HG02798 (cell line): ENCODE results near the gene HES1.
A peak's percentile ranks its signal among the peaks of the same experiment; 100 is the strongest.
"Not testable (repeated sequence)": the region's sequence is repeated elsewhere in the genome, so short reads cannot be mapped to it uniquely, and the experiment has no call there.

Experiments used
- ATAC-seq: cut with Tn5 transposase; IDR thresholded peaks from one replicate; pipeline ENCODE4 v1.9.1; 2021; ENCODE audit warnings: mild to moderate bottlenecking; ENCODE audit not compliant: unreplicated experiment, poor library complexity

The HES1 gene

DNA sequence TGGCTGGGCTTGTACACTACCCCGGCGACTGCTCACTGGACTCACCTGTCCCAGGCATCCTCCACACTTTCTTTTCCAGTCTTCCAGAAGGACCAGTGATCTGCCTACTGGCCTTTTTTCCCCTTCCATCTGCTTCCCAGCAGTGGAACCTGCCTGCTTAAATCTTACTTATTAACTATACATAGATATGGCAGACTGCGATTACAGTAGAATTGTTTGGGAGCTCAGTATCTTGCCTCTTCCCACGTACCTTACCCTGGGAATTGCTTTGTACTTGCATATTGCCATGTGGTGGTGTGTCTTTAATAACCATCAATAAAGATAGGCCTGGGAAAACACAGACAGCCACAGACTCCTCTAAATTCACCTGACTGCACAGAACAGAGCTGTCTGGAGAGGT lies 11.8 kb upstream of the HES1 start:
- no peak for ATAC-seq

DNA sequence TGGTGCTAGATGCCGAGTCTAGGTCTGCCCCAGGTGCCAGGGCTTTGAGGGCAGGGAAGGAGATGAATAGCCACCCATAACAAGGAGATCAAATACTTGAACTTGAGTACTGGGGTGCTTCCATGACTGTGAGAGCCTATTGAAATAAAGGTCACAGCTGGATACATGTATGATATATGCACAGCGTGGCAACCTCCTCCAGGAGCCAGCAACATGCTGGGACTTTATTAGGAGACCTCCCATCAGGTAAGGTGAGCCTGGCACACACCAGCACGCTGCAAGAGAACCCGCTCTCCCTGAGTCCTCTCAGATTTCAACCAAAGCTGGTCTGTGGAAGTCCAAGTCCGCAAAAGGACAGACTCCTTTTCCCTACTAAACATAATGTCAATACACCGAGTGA lies 10.5 kb upstream of the HES1 start:
- ATAC-seq = no peak

DNA sequence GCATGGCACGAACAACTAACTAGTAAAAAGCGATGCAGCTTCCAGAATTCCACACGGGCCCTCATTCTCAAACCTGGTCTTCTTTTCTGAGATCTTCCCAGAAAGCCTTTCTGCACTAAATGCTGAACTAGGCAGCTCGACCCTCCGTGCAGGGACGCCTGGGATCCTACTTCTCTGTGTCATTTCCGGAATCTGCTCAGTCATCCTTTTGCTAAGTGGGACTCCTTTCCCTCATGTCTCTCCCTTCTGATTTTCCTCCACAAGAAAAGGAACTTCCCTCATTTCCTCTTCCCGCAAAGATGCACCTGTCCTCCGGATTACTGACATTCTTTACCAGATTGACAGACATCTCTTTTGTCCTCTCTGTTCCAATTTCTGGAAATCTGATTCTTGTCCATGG lies 9.2 kb upstream of the HES1 start:
- ATAC-seq = no peak

DNA sequence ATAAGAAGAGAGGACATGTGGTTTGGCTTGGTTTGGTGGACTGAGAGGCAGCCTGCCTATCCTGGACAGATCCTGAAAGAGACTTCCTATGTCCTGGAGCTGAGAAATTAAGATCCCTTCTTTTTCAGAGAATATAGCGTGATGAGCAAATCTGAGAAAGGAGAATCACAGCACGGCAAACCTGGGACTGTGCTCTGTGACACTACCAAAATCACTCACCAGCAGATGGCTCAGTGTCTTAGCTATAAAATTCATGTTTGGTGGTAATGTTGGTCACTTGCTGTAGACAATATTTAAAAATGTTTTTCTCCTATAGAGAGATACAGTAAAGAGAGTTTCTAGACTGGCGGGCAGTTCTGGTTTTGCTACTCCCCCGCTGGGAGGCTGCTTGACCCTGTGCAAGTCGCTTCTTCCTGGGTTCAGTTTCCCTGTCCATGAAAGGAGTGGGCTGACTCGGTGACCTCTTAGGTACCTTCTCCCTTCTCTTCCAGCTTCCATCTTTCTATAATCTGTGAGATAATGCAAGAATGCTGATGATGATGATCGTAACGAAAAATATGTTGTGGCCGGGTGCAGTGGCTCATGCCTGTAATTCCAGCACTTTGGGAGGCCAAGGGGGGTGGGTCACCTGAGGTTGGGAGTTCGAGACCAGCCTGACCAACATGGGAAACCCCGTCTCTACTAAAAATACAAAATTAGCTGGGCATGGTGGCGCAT lies 7.6 kb upstream of the HES1 start:
- ATAC-seq = no peak

DNA sequence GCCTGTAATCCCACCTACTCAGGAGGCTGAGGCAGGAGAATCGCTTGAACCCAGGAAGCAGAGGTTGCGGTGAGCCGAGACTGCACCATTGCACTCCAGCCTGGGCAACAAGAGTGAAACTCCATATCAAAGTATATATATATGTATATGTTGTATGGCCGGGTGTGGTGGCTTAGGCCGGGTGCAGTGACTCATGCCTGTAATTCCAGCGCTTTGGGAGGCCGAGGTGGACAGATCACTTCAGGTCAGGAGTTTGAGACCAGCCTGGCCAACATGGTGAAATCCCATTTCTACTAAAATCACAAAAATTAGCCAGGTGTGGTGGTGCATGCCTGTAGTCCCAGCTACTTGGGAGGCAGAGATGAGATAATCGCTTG lies 7.0 kb upstream of the HES1 start:
- ATAC-seq = not testable (repeated sequence)

DNA sequence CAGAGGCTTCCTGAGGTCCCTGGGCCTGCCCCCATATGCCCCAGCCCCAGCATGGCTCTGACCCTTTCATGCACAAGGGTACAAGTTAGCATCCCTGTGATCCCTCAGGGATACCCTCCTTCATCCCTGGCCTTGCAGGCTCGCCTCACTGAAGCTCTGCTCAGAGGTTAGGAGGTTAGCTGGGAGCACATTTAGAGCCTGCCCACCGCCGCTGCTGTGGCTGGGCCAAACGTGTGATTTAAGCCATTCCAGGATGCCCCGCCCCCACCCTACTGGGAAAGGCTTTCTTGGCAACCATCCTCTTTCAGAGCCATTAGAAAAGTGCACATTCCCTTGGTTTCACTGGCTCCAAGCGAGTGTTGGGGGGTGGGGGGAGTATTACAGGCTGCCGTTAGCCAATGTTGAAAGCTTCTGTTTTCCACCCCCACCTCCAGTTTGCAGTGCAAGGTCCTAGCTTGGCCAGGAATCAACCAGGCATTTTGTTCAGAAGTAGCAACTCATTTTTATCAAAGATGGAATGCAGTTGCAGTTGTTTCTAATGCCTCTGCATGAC lies 6.3 kb upstream of the HES1 start:
- no peak for ATAC-seq

DNA sequence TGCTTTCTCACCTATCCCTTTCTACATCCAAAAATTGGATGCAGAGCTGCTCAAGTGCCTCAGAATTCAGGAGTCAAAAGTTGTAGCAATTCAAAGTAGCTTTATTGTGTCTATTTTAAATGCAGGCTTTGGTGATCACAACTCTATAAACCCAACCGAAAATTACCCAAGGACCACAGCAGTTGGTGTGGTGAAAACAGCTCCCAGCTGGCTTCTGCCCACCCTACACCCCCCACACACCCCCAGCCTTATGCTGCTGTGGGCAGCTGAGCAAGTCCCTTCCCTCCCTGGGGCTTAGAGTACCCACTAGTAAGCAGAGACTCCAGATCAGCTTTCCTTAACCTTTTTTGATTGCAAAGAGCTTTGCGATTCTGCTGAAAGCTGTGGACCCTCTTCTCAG lies 5.8 kb upstream of the HES1 start:
- no peak for ATAC-seq

DNA sequence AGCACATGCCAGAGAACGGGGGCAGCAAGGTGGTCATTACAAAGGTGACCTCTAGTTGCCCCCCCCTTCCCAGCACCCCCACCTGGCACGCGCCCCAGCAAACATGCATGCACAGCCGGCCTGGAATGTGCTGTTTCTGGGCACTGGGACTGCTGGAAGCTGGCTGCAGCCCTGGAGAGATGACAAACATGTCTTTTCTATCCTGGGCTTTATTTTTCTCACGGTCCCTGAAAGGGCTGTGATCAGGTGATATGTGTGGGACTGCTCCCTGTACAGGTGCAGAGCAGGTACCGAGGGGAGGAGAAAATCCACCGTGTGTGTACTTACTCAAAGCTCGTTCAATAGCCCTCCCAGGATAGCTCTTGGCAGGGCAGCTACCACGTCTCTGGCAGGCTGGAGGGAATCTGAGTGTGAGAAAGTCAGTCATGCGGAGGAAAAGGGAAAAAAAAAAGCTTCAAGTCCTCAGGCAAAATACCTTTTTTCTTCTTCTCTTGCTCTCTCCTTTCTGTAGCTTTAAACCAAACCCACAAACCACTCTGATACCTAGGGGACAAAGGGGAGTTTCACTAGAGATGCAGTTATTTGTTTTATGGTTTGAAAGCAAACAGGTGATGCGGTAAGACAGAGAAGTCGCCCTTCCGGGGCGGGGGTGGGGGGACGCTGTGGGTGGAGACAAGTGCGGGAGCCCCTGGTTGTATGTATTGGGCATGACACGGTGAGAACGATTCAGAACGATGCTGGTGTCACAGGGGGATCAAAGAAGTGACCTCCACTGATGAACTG lies 5.0 kb upstream of the HES1 start:
- peak; percentile 59 for ATAC-seq

DNA sequence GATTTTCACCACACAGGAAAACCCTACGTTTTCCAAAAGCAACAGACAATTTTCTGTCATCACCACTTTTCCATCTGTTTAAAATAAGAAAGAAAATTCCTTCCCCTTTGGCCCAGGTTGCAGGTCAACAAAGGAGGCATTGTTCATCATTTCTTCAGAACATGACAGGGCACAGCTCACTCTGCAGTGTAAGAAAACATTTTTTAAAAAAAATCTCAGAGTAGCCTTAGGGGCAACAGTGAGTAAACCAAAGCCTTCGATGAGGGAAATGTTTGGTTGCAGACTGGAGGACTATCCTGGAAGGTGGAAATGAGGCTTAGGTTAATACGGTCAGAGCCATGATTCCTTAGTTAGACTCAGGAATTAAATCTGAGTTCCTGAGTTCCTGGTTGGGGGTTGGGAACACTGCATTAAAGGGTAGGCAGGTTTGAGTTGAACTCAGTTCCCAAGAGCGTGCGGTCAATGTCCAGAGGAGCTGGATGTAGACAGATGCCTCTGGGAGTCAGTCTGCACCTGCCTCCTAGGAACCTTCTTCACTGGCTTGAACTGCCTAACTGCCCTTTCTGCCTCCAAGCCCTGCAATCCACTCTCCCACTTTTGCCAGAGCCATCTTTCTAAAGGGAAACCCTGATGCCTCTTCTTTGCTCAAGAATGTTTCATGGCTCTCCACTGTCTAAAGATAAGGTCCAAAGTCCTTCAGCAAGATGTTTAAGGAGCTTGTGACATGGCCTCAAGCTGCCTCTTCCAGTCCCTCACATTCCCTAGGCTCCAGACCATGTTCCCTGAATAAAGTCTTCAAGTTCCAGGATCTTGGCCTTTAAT lies 3.3 kb upstream of the HES1 start:
- ATAC-seq = no peak

DNA sequence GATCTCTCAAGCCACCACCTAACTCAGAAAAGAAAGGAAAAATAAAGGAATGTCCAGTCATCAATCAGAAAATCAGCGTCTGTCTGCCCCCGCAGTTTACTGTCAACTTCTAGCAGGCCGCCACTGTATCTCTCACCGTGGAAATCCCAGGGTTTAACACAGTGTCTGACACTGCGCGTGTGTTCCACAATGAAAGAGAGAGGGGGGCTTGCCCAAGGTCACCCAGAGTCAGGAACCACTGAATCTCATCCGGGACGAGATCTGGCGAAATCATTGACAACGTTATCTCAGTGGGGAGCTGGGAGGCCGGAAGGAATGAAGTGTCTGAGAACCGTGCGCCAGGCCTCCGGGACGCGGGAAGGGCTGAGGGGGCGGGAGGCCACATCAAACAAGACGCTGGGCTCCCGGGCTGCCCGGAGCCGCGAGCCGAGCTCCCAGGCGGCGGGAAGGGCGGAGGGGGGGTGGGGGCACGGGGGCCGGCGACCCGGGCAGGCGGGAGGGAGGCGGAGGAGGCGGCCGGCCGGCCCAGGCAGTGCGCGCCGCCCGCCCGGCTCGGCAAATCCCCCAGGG lies 2.2 kb upstream of the HES1 start:
- no peak for ATAC-seq

DNA sequence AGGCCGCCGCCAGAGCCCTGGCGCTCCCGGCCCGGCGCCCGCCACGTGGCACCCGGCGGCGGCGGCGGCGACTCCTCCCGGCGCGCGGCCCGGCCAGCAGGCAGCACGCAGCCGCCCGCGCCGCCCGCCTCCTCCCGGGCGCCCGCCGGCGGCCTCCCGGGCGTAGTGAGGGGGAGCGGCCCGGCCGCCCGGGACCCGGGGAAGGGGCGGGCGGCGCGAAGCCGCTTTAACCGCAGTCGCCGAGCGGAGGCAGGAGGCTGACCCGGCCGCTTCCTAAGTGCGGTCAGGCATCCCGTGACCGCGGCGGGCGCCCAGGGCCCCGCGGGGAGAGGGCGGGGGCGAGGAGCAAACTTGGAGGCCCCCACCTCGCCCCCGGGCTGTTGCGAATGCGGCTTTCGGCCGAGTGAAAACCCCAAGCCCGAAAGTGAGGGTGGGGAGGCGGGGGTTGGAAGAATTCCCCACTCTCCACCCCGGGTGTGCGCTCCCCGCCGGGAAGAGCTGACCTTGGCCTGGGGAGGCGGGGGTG lies 1.7 kb upstream of the HES1 start:
- ATAC-seq = peak; percentile 27

DNA sequence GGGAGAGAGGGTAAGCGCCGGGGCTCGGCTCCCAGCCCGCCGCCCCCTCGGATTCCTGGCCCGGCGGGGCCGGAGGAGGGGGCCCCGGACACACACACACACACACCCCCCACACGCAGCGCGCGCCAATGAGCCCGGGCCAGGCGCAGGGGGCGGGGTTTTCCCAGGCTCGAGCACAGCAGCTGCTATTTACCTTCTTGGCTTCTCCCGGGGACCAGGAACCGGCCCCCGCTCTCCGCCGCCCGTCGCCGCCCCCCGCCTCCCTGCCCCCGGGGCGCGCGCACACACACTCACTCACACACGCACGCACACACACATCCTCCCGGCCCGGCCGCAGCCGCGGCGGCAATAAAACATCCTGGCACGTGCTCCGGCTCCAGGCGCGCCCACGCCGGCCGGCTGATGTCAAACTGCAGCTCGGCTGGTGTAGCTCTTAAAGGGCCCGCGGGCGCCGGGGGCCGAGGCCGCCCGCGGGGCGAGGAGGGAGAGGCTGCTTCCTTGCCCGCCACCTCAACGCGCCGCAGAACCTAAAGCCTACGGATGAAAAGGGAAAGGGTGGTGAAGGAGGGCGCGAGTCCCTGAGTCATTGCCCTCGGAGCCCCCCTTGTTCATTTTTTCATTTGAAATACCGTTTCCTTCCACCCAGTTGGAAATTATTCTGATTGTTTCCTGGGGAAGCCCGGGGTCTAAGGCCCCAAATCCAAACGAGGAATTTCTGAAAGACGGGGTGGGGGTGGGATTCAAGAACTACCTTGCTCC lies 1.0 kb upstream of the HES1 start:
- ATAC-seq = peak; percentile 37

DNA sequence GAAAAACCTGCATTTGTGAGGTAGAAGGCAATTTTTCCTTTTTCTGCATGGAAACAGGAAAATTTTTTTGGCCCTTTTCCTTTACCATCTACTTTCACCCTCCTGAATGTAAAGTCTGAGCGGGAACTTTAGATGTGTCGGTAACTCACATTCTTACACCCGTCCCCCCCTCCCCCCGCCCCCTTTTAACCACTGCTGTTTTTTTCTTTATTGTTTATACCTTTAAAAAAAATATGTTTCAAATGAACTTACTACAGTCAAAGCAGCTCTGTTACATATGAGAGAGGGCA lies 487 bp upstream of the HES1 start:
- ATAC-seq = no peak

DNA sequence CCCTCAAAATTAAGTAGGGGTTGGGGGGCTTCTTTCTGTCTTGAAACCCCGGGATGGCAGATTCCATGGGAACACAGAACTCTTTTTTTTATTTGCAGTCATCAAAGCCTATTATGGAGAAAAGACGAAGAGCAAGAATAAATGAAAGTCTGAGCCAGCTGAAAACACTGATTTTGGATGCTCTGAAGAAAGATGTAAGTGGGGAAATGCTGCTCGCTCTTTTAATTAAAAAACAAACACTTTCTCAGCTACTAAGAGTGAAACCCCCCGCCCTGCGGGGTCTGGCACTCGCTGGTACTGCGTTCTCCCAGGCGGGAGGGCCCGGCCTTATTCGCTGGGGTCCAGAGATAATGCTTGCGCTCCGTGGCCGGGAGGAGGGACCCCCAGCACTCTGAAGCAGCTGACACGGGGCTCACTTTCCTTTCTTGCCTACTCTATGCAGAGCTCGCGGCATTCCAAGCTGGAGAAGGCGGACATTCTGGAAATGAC lies 615 bp downstream of the HES1 start:
- no peak for ATAC-seq

DNA sequence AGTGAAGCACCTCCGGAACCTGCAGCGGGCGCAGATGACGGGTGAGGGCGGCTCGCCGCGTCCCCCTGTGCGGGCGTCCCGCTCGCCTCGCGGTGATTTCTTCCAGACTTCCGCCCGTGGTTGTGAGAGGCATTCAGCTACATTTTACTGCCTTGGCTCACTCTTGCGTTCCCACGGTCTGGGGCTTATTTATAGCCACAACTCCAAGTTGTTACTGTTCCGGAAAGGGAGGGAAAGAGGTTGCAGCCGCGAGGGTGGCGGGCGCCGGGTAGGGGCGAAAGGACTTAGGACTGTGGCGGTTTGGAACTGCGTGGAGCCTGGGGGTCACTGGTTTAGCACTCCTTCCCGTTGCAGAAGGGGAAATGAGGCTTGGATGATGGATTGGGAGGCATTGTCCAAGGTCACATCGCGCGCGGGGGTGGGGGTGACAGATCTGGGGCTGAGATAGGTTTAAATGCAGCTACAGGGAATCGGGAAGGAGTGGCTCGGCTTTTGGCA lies 1.1 kb downstream of the HES1 start:
- no peak for ATAC-seq

DNA sequence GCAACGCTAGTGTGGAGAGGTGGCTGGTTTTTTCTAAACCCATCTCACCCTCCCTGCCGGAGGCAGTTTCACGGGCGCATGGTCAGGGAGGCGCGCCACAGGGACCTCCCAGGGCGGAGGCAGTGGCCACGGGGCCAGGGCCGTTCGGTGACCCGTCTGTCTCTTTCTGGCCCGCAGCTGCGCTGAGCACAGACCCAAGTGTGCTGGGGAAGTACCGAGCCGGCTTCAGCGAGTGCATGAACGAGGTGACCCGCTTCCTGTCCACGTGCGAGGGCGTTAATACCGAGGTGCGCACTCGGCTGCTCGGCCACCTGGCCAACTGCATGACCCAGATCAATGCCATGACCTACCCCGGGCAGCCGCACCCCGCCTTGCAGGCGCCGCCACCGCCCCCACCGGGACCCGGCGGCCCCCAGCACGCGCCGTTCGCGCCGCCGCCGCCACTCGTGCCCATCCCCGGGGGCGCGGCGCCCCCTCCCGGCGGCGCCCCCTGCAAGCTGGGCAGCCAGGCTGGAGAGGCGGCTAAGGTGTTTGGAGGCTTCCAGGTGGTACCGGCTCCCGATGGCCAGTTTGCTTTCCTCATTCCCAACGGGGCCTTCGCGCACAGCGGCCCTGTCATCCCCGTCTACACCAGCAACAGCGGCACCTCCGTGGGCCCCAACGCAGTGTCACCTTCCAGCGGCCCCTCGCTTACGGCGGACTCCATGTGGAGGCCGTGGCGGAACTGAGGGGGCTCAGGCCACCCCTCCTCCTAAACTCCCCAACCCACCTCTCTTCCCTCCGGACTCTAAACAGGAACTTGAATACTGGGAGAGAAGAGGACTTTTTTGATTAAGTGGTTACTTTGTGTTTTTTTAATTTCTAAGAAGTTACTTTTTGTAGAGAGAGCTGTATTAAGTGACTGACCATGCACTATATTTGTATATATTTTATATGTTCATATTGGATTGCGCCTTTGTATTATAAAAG lies 1.8 kb downstream of the HES1 start:
- ATAC-seq = peak; percentile 49

DNA sequence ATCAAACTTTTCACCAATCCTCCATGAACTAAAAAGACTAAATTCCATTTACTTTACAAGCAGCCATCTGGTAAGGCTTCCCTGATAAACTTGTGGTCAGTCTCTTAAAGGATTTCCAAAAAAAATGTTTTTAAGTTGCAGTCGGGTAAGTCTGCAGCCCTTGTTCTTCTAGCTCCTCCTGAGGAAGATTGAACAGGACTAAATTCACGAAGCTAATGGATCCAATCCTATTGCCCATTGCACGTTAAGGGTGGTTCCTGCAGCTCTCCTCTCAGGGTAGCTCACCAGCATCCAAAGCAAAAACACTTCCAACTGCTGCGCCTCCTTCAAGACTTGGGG lies 2.8 kb downstream of the HES1 start:
- no peak for ATAC-seq

DNA sequence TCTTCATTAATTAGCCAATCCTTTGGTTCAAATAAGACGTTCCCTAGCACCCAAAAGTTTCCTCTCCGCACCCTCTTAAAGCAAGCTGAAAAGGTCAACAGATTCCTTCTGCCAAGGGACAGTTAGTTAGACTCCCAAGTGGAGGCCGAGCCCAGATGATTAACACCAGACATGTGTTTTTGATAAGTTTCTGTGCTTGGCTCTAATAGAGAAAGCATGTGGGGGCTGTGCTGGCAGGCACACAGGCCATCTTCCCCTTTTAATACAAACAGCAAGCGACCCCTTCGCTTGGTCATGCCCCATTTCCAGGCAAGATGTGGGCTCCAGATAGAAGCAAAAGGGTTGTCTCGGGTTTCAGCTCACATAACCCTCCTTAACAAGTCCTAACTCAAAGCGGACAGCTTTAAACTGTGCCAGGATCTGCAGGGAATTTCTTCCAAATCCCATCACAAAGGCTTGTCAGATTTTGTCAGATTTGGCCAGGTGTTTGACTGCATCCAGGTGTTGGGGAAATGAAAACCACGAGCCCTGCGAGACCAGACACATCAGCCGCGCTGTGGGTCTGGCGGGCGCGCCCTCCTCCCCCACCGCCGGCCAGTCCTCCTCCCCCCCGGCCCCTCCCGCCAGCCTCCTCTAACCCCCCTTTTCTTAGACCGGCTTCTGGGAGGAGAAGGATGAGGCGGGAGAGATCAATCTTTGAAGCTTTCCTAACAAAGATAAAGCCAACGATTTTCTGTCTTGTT lies 3.3 kb downstream of the HES1 start:
- ATAC-seq = no peak
